Endothelial cell of umbilical vein (primary cell): ENCODE data around the gene STPG4. TPM values are rescaled to one million over a fixed set of nuclear protein-coding genes. Genes with fewer than 3 reads are reported as not detected.

Experiments used
- BruUV-seq: library from RNA; stranded (reverse); fragments of 400-500 nt; replicated peaks from 2 replicates; lab custom pipeline; 2021; lab: Mats Ljungman, UMichigan
- CTCF ChIA-PET: fragments of 300-600, 350-600 bp; sonication (Branson Sonifier 250); formaldehyde crosslinking; loops from one replicate; lab custom pipeline; 2021; ENCODE audit warnings: antibody characterized with exemption, inconsistent platforms; lab: Charles Lee
- POLR2A ChIA-PET: fragments of 300-600, 350-600 bp; sonication (Branson Sonifier 250); formaldehyde crosslinking; loops from one replicate; lab custom pipeline; 2021; ENCODE audit warnings: antibody characterized with exemption, inconsistent platforms; lab: Charles Lee
- DNase-seq: peaks from one replicate; pipeline ENCODE4 v3.0.0-alpha.2; 2011; ENCODE audit warnings: low read depth, low spot score
- FAIRE-seq: peaks from 2 replicates; lab custom pipeline; 2011; peaks lifted over from hg19 to GRCh38; lab: Jason Lieb, UNC
- H2AFZ ChIP-seq: 2 replicates; pipeline ENCODE4 v1.6.0; 2012; ENCODE audit warnings: low read depth, low read length, control low read depth, inconsistent platforms
- H3K27ac ChIP-seq: 2 replicates; pipeline ENCODE4 v1.5.1; 2011; ENCODE audit warnings: low read depth, mild to moderate bottlenecking, control low read depth, low read length, moderate library complexity; ENCODE audit not compliant: insufficient read depth
- H3K27me3 ChIP-seq, 2 experiments: 2 replicates each; pipeline versions ENCODE4 v1.6.0 to v1.6.1; 2011; ENCODE audit warnings: low read length in 2 of 2, mixed read lengths in 1 of 2; ENCODE audit not compliant: control insufficient read depth in 2 of 2, insufficient read depth in 2 of 2
- H3K36me3 ChIP-seq, 2 experiments: 2 replicates in 1 of 2; 3 replicates in 1 of 2; pipeline ENCODE4 v1.5.1; 2011; ENCODE audit warnings: low read length in 2 of 2, mild to moderate bottlenecking in 1 of 2, moderate library complexity in 1 of 2; ENCODE audit not compliant: control insufficient read depth in 2 of 2, insufficient read depth in 2 of 2; ENCODE audit errors: extremely low read depth in 1 of 2
- H3K4me1 ChIP-seq: 3 replicates; pipeline ENCODE4 v1.5.1; 2011; ENCODE audit warnings: mild to moderate bottlenecking, low read length; ENCODE audit not compliant: control insufficient read depth, insufficient read depth; ENCODE audit errors: extremely low read depth
- H3K4me2 ChIP-seq: 2 replicates; pipeline ENCODE4 v1.6.1; 2011; ENCODE audit warnings: low read length, control low read depth, mixed read lengths; ENCODE audit not compliant: insufficient read depth
- H3K4me3 ChIP-seq, 3 experiments: fragments of 200-600 bp in 1 of 3; sonication (generic), shearing (Covaris generic) in 1 of 3; replicated peaks in 1 of 3; 2 replicates each; pipeline ENCODE4 v1.5.1; 2011 to 2016; ENCODE audit warnings: control low read depth in 3 of 3, low read length in 3 of 3, mild to moderate bottlenecking in 2 of 3, inconsistent platforms in 1 of 3, low read depth in 1 of 3, moderate library complexity in 1 of 3; ENCODE audit not compliant: insufficient read depth in 1 of 3
- H3K79me2 ChIP-seq: 2 replicates; pipeline ENCODE4 v1.6.0; 2012; ENCODE audit warnings: low read length, inconsistent platforms; ENCODE audit not compliant: control insufficient read depth, insufficient read depth
- H3K9ac ChIP-seq: replicated peaks from 2 replicates; pipeline ENCODE3; 2011; ENCODE audit warnings: low read length, control low read depth; ENCODE audit not compliant: insufficient read depth; ENCODE audit errors: extremely low read depth
- H3K9me1 ChIP-seq: replicated peaks from 3 replicates; pipeline ENCODE4 v1.6.0; 2011; ENCODE audit warnings: mild to moderate bottlenecking, low read length; ENCODE audit not compliant: control insufficient read depth, insufficient read depth; ENCODE audit errors: extremely low read depth
- H3K9me3 ChIP-seq: replicated peaks from 2 replicates; pipeline ENCODE4 v1.5.1; 2012; ENCODE audit warnings: low read length, inconsistent platforms; ENCODE audit not compliant: control insufficient read depth, insufficient read depth
- H4K20me1 ChIP-seq: replicated peaks from 2 replicates; pipeline ENCODE3; 2011; ENCODE audit warnings: mild to moderate bottlenecking, low read length; ENCODE audit not compliant: control insufficient read depth, insufficient read depth; ENCODE audit errors: extremely low read depth
- EZH2 ChIP-seq: IDR thresholded peaks from 2 replicates; pipeline ENCODE4 v1.6.1; 2012; ENCODE audit warnings: borderline replicate concordance, low read depth, mild to moderate bottlenecking, moderate library complexity, low read length, inconsistent platforms; ENCODE audit not compliant: severe bottlenecking
- FOS ChIP-seq: IDR thresholded peaks from 2 replicates; pipeline ENCODE4 v1.6.1; 2011; ENCODE audit warnings: mild to moderate bottlenecking, low read length, moderate library complexity, borderline replicate concordance; ENCODE audit not compliant: insufficient read depth
- GATA2 ChIP-seq: IDR thresholded peaks from 2 replicates; pipeline ENCODE4 v1.7.0; 2011; ENCODE audit warnings: low read depth, mild to moderate bottlenecking, moderate library complexity, mixed read lengths, low read length; ENCODE audit not compliant: insufficient read length, insufficient read depth
- JUN ChIP-seq: IDR thresholded peaks from 2 replicates; pipeline ENCODE4 v1.6.1; 2011; ENCODE audit warnings: borderline replicate concordance, low read depth; ENCODE audit not compliant: insufficient read length, insufficient read depth
- MYC ChIP-seq: IDR thresholded peaks from one replicate; pipeline ENCODE4 v1.6.1; 2011; ENCODE audit warnings: mild to moderate bottlenecking, low read depth, low read length
- POLR2A ChIP-seq: IDR thresholded peaks from 2 replicates; pipeline ENCODE4 v1.6.1; 2012; ENCODE audit warnings: low read depth, mild to moderate bottlenecking, control low read depth, low read length
- POLR2AphosphoS5 ChIP-seq: IDR thresholded peaks from 2 replicates; pipeline ENCODE4 v1.6.1; 2012; ENCODE audit warnings: low read depth, mild to moderate bottlenecking, control low read depth, low read length, moderate library complexity; ENCODE audit not compliant: insufficient read depth
- dilution Hi-C: fragments of 300-500 bp; cut with MboI; formaldehyde crosslinking; loops from one replicate; pipeline ENCODE4 v1.15.0; 2019; ENCODE audit warnings: low sequenced_read_pairs; ENCODE audit not compliant: extremely low pct_ligation_motif_present
- intact Hi-C: fragments of 100-400 bp; cut with micrococcal nuclease; formaldehyde crosslinking; loops from one replicate; pipeline ENCODE4 v1.10.0; 2022
- polyA plus RNA-seq, 4 experiments: library from polyadenylated mRNA; depleted of rRNA in 3 of 4; stranded (reverse) in 3 of 4; unstranded in 1 of 4; fragments of >200 nt; gene quantifications; 2 replicates each; pipeline versions ENCODE4 v1.2.1 to v1.2.3, GENCODE V29; 2011 to 2012; ENCODE audit warnings: missing spikeins in 1 of 4
- total RNA-seq: library from RNA; stranded (reverse); gene quantifications from 2 replicates; pipeline ENCODE4 v1.2.3, GENCODE V29; 2021
- TF ChIP-seq, protein P1 (sequence below): IDR thresholded peaks from 2 replicates; pipeline ENCODE4 v1.6.1; 2011; ENCODE audit not compliant: insufficient read depth, insufficient read length
- TF ChIP-seq, protein P2 (sequence below), 2 donors: IDR thresholded peaks; 1 replicate in 1 of 2; 2 replicates in 1 of 2; pipeline ENCODE4 v1.5.1; 2011; ENCODE audit warnings: low read length in 2 of 2, mild to moderate bottlenecking in 2 of 2, moderate library complexity in 2 of 2, control low read depth in 1 of 2, inconsistent platforms in 1 of 2, low read depth in 1 of 2; ENCODE audit not compliant: insufficient read depth in 1 of 2; ENCODE audit errors: extremely low read depth in 1 of 2

Gene STPG4
- total and polyA plus RNA-seq, 2 donors (not counting 3 experiments of a cell fraction or from before 2014, with no cell fraction given): 0.53 TPM; not detected in 1

DNA sequence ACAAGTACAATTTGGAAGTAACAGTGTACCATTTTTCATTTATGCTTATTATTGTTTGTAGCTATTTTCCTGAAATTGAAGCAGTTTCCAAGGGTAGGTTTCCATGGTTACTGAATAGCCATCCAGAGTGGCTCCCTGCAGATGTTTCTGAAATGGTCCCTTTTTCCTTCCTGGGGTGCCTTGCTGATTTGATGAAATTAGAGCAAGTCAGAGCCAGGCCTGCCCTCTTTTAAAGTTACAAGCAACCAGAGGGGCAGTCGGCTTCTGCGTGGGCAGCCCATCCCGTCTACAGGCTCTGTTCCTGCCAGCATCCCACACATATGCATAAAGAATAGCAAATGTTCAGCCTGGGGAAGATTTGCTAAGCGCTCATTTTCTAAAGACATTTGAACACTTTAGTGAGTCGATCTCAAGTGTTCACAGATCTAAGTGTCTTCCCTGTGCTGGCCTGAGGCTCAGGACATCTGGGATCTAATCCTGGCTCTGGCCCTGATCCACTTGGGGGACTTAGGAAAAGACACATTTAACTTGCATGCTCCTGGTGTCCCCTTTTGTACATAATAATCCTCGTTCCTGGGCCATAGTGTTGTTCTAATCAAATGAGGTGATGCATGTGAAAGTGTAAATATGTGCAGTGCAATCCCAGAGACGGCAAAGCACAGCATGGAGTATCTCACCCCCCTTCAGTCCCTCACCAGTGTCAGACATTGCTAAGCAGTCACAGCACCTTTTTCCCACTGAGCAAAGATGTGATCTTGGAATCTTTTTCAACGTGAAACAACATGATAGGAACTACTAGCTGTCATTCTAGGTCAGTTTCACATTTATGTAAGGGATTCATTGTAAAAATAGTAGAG lies 92.2 kb downstream of the STPG4 start:
- DNase-seq (no peak), FAIRE-seq (no peak)
- no TSS peak for BruUV-seq
- H3K27ac ChIP-seq: no peak overlapping the region
- no peak overlapping the region for H3K4me2 ChIP-seq
- no peaks in the 10 kb centered on the region for H4K20me1 ChIP-seq
- dilution Hi-C loops (no loop called here), intact Hi-C loops (no loop called here)
- H3K9me1 ChIP-seq: no peaks in the 10 kb centered on the region
- no peaks in the 10 kb centered on the region for H3K9me3 ChIP-seq
- H3K4me3 ChIP-seq: no peak overlapping the region
- POLR2A ChIA-PET: no interaction called here
- no peaks in the 10 kb centered on the region for H3K36me3 ChIP-seq
- no peaks in the 10 kb centered on the region for H3K27me3 ChIP-seq
- CTCF ChIA-PET: interaction anchor here (0.8 kb wide), 1 partner anchor 16 kb away, joined by 3 read pairs; no protein-coding TSS in a partner anchor
- H3K4me1 ChIP-seq: peaks cover 15% of the 10 kb centered on the region
- H3K9ac ChIP-seq: no peak overlapping the region
- TF ChIP-seq POLR2A: no peak
- H2AFZ ChIP-seq: no peak overlapping the region
- H3K79me2 ChIP-seq: no peaks in the 10 kb centered on the region

DNA sequence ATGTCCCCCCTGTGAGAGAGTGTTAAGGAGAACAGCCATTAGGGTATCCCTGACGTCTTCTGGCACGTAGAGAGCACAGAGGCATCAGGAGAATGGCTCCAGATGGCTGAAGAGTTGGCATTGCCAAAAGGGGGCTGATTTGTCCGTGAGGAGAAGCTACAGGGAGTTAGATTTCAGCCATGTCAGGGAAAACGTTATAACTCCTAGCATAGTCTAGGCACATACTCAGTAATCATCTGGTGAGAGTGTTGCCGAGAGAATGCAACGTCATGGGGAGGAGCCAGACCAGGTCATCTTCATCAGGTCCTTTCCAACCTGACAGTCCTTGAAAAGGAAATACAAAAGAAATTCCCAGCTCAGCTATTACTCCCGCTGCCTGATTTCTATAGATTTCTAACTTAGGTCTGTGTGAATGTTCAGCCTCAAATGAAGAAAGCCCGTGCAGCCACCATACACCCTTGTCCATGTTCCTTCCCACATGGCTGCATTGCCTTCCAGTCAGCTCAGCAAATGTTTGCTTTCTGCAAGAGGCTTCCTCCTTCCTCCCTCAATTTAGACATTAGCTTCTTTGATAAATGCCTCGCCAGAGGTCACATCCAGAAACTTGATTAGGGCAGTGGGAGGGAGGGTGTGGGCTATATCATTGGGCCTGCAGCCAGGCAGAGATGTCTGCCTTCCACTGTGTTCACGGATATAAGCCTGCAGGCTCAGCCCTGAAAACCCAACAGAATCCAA lies 93.0 kb downstream of the STPG4 start:
- dilution Hi-C loops: no loop called here
- H2AFZ ChIP-seq: no peak overlapping the region
- peaks cover 15% of the 10 kb centered on the region for H3K4me1 ChIP-seq
- DNase-seq: no peak
- no peak overlapping the region for H3K4me2 ChIP-seq
- ChIA-PET CTCF (interaction anchor here (0.8 kb wide), 1 partner anchor 16 kb away, joined by 3 read pairs; no protein-coding TSS in a partner anchor), POLR2A (no interaction called here)
- H3K27me3 ChIP-seq: no peaks in the 10 kb centered on the region
- no peak overlapping the region for H3K27ac ChIP-seq
- no peak overlapping the region for H3K9ac ChIP-seq
- no peaks in the 10 kb centered on the region for H3K9me3 ChIP-seq
- no peaks in the 10 kb centered on the region for H4K20me1 ChIP-seq
- BruUV-seq: no TSS peak
- peak; percentile 81 for FAIRE-seq
- H3K36me3 ChIP-seq: no peaks in the 10 kb centered on the region
- TF ChIP-seq GATA2: no peak
- no peak for TF ChIP-seq POLR2A
- TF ChIP-seq, protein P1, sequence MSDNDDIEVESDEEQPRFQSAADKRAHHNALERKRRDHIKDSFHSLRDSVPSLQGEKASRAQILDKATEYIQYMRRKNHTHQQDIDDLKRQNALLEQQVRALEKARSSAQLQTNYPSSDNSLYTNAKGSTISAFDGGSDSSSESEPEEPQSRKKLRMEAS: no peak
- no peak for TF ChIP-seq MYC
- TF ChIP-seq JUN: no peak
- TF ChIP-seq POLR2AphosphoS5: no peak
- TF ChIP-seq FOS: no peak
- no peak for TF ChIP-seq EZH2
- TF ChIP-seq, protein P2, sequence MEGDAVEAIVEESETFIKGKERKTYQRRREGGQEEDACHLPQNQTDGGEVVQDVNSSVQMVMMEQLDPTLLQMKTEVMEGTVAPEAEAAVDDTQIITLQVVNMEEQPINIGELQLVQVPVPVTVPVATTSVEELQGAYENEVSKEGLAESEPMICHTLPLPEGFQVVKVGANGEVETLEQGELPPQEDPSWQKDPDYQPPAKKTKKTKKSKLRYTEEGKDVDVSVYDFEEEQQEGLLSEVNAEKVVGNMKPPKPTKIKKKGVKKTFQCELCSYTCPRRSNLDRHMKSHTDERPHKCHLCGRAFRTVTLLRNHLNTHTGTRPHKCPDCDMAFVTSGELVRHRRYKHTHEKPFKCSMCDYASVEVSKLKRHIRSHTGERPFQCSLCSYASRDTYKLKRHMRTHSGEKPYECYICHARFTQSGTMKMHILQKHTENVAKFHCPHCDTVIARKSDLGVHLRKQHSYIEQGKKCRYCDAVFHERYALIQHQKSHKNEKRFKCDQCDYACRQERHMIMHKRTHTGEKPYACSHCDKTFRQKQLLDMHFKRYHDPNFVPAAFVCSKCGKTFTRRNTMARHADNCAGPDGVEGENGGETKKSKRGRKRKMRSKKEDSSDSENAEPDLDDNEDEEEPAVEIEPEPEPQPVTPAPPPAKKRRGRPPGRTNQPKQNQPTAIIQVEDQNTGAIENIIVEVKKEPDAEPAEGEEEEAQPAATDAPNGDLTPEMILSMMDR (IDR thresholded peaks at IDR 0.05; ENCODE audit: extremely low read depth in 1 of 2, insufficient read depth in 1 of 2, low read depth in 1 of 2, low read length in 2 of 2): no peak
- H3K79me2 ChIP-seq: no peaks in the 10 kb centered on the region
- H3K9me1 ChIP-seq: no peaks in the 10 kb centered on the region
- H3K4me3 ChIP-seq: no peak overlapping the region
- intact Hi-C loops: no loop called here
